22Rv1 (cell line): ENCODE measurements around the gene ZBTB25.

ENCODE experiments used
- H3K27ac ChIP-seq: fragments of 450-650 bp; 2 replicates; pipeline ENCODE4 v1.5.1; 2017
- ZFX ChIP-seq: fragments of 450-650 bp; IDR thresholded peaks from 2 replicates; pipeline ENCODE4 v1.6.1; 2017; ENCODE audit warnings: antibody characterized with exemption, borderline replicate concordance
- TF ChIP-seq, protein P1 (sequence below): fragments of 450-650 bp; IDR thresholded peaks from 2 replicates; pipeline ENCODE4 v1.5.1; 2017; ENCODE audit warnings: mild to moderate bottlenecking

Gene ZBTB25

DNA sequence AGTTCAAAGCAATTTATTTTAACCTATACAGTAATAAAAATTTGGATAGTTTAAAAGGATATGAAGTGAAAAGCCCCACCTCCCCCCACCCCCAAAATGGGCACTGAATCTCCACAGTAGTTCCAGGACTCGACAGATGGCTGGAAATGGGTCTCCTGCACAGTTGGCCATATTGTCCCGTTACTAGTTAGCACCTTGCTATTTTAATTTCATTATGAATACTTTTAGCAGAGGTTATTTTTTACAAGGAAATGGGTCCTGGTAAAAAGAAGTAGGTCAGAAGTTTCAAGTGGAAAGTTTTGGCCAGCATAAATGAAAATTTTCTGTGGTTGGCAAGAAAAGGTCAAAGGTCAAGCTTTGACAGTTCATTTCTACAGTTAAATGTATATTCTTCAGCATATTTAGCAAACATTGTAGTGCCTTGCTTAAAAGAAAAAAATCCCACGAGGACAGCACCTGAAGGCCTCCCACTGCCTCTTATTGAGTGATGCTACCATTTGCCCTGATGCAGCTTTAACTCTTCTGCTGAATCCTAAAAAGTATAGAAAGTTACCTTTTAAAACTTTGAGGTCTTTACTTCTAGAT is 87.2 kb downstream of the ZBTB25 start:
- no peak overlapping the region for H3K27ac ChIP-seq
- no peak for TF ChIP-seq ZFX
- TF ChIP-seq, protein P1, sequence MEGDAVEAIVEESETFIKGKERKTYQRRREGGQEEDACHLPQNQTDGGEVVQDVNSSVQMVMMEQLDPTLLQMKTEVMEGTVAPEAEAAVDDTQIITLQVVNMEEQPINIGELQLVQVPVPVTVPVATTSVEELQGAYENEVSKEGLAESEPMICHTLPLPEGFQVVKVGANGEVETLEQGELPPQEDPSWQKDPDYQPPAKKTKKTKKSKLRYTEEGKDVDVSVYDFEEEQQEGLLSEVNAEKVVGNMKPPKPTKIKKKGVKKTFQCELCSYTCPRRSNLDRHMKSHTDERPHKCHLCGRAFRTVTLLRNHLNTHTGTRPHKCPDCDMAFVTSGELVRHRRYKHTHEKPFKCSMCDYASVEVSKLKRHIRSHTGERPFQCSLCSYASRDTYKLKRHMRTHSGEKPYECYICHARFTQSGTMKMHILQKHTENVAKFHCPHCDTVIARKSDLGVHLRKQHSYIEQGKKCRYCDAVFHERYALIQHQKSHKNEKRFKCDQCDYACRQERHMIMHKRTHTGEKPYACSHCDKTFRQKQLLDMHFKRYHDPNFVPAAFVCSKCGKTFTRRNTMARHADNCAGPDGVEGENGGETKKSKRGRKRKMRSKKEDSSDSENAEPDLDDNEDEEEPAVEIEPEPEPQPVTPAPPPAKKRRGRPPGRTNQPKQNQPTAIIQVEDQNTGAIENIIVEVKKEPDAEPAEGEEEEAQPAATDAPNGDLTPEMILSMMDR, result no peak

DNA sequence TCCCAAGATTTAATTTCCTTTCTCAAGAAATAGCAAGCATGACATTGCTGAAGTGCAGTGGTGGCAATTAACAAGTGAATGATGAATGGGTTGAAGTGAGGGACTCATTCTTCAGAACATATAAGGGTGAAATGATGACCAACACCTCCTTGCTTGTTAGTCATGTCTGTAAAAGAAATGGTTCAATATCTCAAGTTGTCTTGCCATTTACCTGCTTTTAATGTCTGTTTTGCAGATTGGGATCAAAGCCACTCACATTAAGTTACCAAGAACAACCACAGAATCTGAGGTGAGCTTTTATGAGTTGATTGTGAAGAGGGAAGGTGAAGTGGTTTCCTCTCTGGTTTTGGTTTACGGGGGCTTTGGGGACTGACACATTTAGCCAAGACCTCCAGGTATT is 91.4 kb downstream of the ZBTB25 start:
- no peak for TF ChIP-seq ZFX
- TF ChIP-seq, protein P1, result no peak
- H3K27ac ChIP-seq, result no peak overlapping the region

DNA sequence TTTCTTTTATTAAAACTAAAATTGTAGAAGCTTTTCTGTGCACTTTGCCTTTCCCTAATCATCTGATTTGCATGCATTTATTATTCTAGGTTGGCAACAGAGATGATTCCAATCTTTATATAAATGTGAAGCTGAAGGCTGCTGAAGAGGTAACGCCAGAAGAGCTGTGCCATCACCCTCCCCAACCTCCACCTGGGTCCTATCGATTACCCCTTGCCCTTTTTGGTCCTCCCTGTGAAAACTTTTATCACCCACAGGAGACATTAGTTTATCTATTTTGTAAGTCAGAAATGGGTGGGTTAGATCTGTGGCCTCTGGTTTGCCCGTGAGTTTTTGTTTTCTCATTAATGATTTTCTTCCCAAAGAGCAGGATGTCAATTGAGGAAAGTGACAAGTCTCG is 92.6 kb downstream of the ZBTB25 start:
- no peak overlapping the region for H3K27ac ChIP-seq
- TF ChIP-seq, protein P1, result no peak
- no peak for TF ChIP-seq ZFX

DNA sequence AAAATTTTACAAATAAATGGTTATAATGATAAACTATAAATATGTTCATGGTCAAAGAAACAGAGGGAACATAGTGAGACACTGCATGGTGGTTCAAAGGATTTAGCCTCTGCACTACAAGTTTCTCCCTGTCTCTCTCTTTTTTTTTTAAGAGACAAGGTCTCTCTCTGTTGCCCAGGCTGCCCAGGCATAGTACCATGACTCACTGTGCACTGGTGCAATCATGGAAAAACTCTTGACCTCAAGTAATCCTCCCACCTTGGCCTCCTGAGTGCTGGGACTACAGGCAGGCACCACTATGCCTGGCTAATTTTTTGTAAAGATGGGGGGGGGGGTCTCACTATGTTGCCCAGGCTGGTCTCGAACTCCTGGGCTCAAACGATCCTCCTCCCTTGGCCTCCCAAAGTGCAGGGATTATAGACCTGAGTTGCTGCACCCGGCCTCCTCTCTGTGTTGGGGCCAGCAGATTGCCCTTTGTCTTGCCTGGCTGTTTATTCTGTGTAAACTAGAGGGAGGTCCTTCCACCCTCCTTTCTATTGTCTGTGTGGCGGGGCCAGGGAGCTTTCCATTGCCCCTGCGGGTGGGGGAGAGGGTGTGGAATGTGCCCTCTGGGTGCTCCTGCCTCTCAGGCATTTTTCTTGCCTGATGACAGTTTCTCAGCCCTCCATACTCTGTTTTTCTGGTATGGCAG is 93.4 kb downstream of the ZBTB25 start:
- TF ChIP-seq, protein P1, result no peak
- no peak for TF ChIP-seq ZFX
- H3K27ac ChIP-seq, result no peak overlapping the region

DNA sequence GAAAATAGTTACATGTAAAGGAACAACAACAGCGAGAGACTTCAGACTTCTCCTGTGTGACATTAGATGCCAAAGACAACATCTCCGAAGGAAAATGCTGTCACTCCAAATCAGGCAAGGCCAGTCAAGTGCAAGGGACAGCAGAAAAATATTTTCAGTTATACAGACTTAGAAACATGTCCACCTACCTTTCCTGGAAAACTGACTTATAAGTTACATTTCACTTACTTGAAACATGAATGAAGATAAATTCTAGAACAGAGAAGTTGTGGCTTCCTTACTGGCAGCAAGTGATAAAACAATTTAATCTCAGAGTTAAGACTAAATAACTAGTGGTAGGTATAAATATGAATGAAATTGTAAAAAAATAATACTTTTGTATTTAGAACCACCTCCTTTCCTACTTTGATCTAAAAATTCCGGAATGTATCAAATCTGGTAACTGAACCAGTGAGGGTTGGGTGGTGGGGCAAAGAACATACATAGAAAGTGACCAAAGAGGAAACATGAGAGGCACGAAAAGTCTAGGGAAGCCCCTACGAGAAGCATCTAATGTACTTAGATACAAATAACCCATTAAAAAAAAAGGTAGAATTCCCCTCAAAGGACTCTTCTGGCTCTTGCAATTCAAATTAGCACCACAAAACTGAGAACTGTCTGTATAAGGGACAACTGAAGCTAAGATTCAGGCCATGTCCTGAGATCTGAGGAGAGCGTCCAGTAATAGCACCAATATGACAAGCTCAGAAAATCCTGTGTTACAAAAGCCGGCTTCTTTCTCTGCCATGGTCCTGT is 94.3 kb downstream of the ZBTB25 start:
- TF ChIP-seq, protein P1, result no peak
- TF ChIP-seq ZFX, result no peak
- no peak overlapping the region for H3K27ac ChIP-seq

DNA sequence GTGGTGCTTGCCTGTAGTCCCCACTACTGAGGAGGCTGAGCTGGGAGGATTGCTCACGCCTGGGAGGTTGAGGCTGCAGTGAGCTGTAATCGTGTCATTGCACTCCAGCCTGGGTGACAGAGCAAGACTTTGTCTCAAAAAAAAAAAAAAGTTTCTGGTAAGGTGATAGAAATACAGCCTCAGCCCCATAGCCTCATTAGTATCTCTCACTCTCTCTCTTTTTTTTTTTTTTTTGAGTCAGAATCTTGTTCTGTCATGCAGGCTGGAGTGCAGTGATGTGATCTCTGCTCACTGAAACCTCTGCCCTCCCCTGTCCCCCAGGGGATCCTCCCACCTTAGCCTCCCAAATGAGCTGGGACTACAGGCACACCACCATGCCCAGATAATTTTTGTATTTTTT is 96.3 kb downstream of the ZBTB25 start:
- H3K27ac ChIP-seq, result no peak overlapping the region
- TF ChIP-seq ZFX, result no peak
- TF ChIP-seq, protein P1, result no peak

DNA sequence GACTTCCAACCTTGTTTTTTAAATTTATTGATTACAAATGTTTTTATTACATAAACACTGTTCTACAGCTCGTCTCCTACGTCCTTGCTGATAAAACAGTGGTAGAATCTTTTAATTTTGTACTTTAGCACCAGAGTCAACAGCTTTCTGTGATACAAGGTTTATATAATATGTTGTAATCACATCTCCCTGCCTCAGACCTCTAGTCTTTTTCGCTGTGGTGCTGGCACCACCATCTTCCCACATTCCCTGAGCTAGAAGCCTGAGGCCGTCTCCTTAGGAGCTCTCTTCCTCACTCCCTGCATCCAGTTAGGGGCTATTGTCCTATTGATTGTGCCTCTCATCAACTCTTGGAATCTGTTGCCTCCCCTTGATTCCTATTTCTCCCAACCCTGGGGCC is 98.3 kb downstream of the ZBTB25 start:
- H3K27ac ChIP-seq, result no peak overlapping the region
- TF ChIP-seq ZFX, result no peak
- TF ChIP-seq, protein P1, result no peak
